Activated CD4-positive, alpha-beta T cell treated with anti-CD3 and anti-CD28 coated beads for 1 hour (primary cell): Measurements from ENCODE around the gene NEXN.
A peak's percentile ranks its signal among the peaks of the same experiment; 100 is the strongest.
"Not testable (repeated sequence)": the region's sequence is repeated elsewhere in the genome, so short reads cannot be mapped to it uniquely, and the experiment has no call there.

Source experiments
- DNase-seq: peaks from one replicate; pipeline ENCODE4 v3.0.0-alpha.2; 2020

NEXN gene

GRCh38 chr1:77966291-77966690 lies 77.9 kb downstream of the NEXN start:
- DNase-seq, result no peak

GRCh38 chr1:77970192-77970591 lies 81.8 kb downstream of the NEXN start:
- DNase-seq, result no peak

GRCh38 chr1:77972080-77972479 lies 83.7 kb downstream of the NEXN start:
- DNase-seq, result no peak

- no peak for DNase-seq
Measured at GRCh38 chr1:77975386-77975785, 87.0 kb downstream of the NEXN start.

- no peak for DNase-seq
Measured at GRCh38 chr1:77975907-77976306, 87.5 kb downstream of the NEXN start.

GRCh38 chr1:77976433-77977076 lies 88.1 kb downstream of the NEXN start:
- no peak for DNase-seq

- DNase-seq, result no peak
Measured at GRCh38 chr1:77977989-77978292, 89.5 kb downstream of the NEXN start.

- peak; percentile 59 for DNase-seq
Measured at GRCh38 chr1:77978293-77978968, 90.0 kb downstream of the NEXN start.

- DNase-seq, result peak; percentile 93
Measured at GRCh38 chr1:77978969-77979876, 90.8 kb downstream of the NEXN start, which contains the start of gene FUBP1. Gene FUBP1, minus strand, starts transcription at chr1:77979072. Its CDS starts 68 bp downstream, at chr1:77979004.

GRCh38 chr1:77983352-77983996 lies 95.0 kb downstream of the NEXN start:
- not testable (repeated sequence) for DNase-seq

- DNase-seq, result no peak
Measured at GRCh38 chr1:77983997-77984355, 95.6 kb downstream of the NEXN start.

- no peak for DNase-seq
Measured at GRCh38 chr1:77984629-77985028, 96.2 kb downstream of the NEXN start.

- DNase-seq, result no peak
Measured at GRCh38 chr1:77986810-77987209, 98.4 kb downstream of the NEXN start.

GRCh38 chr1:77987919-77988318 lies 99.5 kb downstream of the NEXN start:
- DNase-seq, result no peak

GRCh38 chr1:77989744-77990143 lies 101.3 kb downstream of the NEXN start:
- no peak for DNase-seq

GRCh38 chr1:77990629-77991204 lies 102.3 kb downstream of the NEXN start:
- no peak for DNase-seq

GRCh38 chr1:77991638-77992037 lies 103.2 kb downstream of the NEXN start:
- no peak for DNase-seq
